ENCODE data around the gene ABCC2.
"Not testable (repeated sequence)": the region's sequence is repeated elsewhere in the genome, so short reads cannot be mapped to it uniquely, and the experiment has no call there.

The ABCC2 gene

DNA sequence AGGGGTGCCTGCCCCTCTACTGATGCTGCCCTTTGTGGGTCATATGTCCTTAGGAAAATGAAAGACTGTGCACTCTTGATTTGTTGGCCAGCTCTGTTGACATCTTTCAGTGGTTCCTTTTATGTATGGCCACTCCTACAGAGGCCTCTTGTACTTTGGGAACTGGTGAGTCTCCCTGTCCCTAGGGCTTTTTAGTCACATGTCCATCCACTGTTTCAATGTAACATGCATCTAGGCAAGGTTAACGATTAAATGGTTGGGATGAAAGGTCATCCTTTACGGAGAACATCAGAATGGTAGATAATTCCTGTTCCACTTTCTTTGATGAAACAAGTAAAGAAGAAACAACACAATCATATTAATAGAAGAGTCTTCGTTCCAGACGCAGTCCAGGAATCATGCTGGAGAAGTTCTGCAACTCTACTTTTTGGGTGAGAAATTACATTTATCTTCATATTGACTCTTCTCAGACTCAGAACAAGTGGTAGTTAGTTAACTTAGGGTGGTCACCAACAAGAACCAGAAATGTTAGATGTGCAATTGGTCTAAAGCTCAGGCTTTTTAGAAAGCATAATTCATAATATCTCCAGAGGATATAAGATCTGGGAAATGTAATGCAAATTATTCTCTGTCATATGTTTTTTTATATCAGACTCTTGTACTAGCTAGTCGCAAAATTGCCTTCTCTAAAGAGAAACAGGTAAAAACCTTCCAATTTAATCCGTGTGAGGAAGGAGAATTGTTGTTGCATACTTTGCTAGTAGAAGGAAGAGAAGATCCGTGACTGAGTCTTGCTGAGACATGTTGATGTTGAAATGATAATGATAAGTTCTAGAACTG lies at the start of gene ABCC2:
Gene ABCC2 (plus strand): TSS at position 194 of the 840 bp plus-strand sequence. CDS start 205 bp downstream, at position 399.
- DNase-seq, result no peak

DNA sequence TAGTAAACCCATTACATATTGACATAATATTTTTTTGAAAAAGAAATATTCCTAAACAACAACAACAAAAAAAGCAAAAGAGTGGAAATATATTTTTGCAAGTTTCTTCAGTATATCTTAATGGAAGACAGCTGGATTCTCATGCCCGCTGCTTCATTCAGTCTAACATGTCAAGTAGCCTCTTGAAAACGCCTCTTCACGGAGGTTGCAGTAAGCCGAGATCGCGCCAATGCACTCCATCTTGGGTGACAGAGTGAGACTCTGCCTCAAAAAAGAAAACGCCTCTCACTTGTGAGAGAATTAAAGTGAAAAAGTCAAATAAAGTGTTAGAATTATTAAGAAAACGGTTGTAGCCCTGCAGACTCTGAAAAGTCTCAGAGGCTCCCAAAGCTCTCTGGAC lies 49.1 kb upstream of the ABCC2 start:
- DNase-seq, result peak; percentile 58

- not testable (repeated sequence) for DNase-seq
Observed at GRCh38 chr10:99734111-99734510, 48.3 kb upstream of the ABCC2 start.

DNA sequence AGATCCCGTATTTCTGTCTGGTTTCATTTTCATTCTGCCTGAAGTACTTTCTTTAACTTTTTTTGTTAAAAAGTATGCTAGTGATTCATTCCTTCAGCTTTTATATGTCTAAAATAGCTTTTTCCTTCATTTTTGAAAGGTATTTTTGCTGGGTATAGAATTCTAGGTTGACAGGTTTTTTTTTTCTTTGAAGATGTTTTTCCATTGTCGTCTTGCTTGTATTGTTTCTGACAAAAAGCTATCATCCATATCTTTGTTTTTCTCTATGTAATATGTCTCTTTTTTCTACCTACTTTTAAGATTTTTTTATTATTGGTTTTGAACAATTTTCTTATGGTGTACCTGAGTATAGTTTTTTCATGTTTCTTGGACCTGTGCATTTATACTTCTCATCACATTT lies 42.2 kb upstream of the ABCC2 start:
- DNase-seq, result no peak

- DNase-seq, result no peak
Observed at GRCh38 chr10:99740933-99741559, 41.4 kb upstream of the ABCC2 start.

GRCh38 chr10:99742254-99742653 lies 40.2 kb upstream of the ABCC2 start:
- no peak for DNase-seq

- DNase-seq, result no peak
Observed at GRCh38 chr10:99742701-99743100, 39.7 kb upstream of the ABCC2 start.

GRCh38 chr10:99743841-99744240 lies 38.6 kb upstream of the ABCC2 start:
- DNase-seq, result no peak

- not testable (repeated sequence) for DNase-seq
Observed at GRCh38 chr10:99746166-99746565, 36.3 kb upstream of the ABCC2 start.

DNA sequence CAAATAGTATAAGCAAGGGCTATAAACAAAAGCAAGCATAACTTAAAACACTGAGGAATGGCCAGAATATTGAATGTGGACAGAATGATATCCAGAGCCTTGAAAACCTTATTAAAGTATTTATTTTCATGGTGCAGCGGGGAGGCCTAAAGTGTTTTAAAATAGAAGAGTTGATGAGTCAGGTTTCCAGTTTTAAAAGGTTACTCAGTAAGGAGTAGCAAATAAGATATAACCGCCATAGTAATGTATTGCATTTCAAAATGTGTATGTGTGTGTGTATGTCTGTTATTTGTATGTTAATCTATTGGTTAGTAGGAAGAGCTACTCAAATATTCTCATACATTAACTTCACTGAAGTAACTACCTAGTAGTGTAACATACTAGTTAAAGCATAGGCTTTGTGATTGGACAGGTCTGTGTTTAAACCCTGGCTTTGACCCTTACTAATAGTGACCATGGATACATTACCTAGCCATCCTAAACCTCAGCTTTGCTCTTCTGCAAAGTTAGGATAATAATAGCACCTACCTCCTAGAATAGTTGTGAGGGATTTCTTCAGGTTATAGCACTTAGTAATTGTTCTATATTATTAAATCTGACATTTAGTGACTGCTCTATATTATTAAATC lies 33.5 kb upstream of the ABCC2 start:
- no peak for DNase-seq

- no peak for DNase-seq
Observed at GRCh38 chr10:99750641-99751040, 31.8 kb upstream of the ABCC2 start.

DNA sequence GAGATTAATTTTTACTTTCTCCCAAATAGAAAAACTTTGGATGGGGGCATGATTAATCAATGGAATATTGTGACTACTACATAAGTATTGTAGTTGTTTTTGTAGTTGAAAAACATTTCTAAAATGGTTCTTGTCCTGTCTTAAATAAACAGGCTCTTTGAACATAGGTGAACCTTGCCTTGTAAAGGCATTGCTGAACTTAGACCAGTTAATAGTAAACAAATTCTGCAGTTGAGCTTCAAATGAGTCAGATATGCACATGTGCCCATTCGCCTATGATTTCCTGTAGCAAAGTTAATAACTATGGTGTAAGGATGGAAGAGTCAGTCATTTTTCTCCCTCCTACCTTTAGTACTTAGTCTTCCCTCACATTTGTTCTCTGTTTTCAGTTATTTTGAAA lies 27.8 kb upstream of the ABCC2 start:
- DNase-seq, result no peak

GRCh38 chr10:99756159-99756558 lies 26.3 kb upstream of the ABCC2 start:
- no peak for DNase-seq

GRCh38 chr10:99758211-99758891 lies 24.1 kb upstream of the ABCC2 start:
- no peak for DNase-seq

DNA sequence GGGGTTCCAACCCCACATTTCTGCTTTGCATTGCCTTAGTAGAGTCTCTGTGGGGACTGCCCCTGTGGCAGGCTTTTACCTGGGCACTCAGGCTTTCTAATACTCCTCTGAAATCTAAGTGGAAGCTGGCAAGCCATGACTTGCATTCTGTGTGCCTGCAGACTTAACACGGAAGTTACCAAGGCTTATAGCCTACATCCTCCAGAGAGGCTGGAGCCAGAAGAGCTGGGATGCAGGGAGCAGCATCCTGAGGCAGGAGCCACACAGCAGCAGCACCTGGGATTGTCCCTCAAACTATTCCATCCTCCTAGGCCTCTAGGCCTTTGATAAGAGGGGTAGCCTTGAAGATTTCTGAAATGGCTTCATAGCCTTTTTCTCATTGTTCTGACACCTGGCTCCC lies 22.1 kb upstream of the ABCC2 start:
- DNase-seq, result no peak

GRCh38 chr10:99761365-99761764 lies 21.1 kb upstream of the ABCC2 start:
- no peak for DNase-seq

GRCh38 chr10:99765672-99766301 lies 16.7 kb upstream of the ABCC2 start:
- DNase-seq, result no peak

DNA sequence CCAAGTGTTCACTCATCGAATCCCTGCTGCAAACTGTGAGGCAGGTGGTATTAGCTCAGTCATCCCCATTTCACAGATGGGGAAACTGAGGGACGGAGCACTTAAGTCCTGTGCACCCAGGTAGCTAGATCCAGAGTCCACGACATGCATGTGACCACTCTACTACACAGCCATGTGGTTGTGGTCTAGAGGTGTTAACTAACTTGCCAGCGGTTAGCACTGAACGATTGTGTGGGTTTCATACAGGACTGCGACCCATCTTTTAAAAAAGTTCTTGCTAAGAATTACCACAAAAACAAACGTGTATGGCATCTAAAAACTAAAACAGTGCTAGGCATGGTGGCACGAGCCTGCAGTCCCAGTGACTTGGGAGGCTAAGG lies 16.1 kb upstream of the ABCC2 start:
- DNase-seq, result no peak

DNA sequence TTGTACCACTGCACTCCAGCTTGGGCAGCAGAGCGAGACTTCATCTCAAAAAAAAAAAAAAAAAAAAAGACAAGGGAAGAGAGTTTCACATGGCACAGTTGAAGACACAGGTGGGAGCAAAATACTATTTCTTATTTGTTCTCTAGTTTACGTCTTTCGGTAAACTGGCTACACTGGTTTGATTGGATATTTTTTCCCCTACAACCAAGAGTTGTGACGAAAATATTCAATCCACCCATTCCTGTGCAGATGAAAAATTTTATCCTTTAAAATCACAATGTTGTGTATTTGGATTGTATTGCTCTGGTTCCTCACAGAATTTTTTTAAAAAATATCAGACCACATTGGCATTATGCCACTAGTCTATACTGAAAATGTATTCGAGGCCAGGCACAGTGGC lies 14.5 kb upstream of the ABCC2 start:
- no peak for DNase-seq

GRCh38 chr10:99768556-99768955 lies 13.9 kb upstream of the ABCC2 start:
- DNase-seq, result no peak

- DNase-seq, result peak; percentile 30
Observed at GRCh38 chr10:99769706-99770105, 12.7 kb upstream of the ABCC2 start.

- DNase-seq, result no peak
Observed at GRCh38 chr10:99770408-99771045, 11.9 kb upstream of the ABCC2 start.

Measured in DMS79 treated with DMSO at 0.1 percent for 48 hours (cell line).